ENCODE measurements around the gene ZNF587.

Gene ZNF587

GRCh38 chr19:57914531-57914930 is 64.9 kb downstream of the ZNF587 start:
- Histone ChIP-seq H2AK5ac (ENCODE audit: low read depth, low read length) (no peak overlapping the region), H3K79me1 (ENCODE audit: low read depth, low read length) (peaks cover 10% of the 10 kb centered on the region), H2BK120ac (ENCODE audit: low read depth, low read length) (no peak overlapping the region), H2AFZ (ENCODE audit: low read length) (no peak overlapping the region), H3K14ac (ENCODE audit: low read length) (no peak overlapping the region), H2BK15ac (ENCODE audit: low read length) (no peak overlapping the region), H3K27ac (replicated peaks; ENCODE audit: low read length) (no peak overlapping the region), H3K4ac (ENCODE audit: low read length) (no peak overlapping the region), H4K91ac (ENCODE audit: low read depth, low read length, poor library complexity) (no peak overlapping the region), H3K9me3 (replicated peaks in 1 of 2; ENCODE audit: control insufficient read depth in 2 of 2, insufficient read depth in 1 of 2, low read depth in 1 of 2, low read length in 2 of 2) (peaks cover 0 to 32% of the 10 kb centered on the region in 2 donors), H3K9ac (ENCODE audit: low read depth, low read length, poor library complexity) (no peak overlapping the region), H3K36me3 (replicated peaks in 1 of 2; ENCODE audit: control insufficient read depth in 2 of 2, insufficient read depth in 2 of 2, low read length in 2 of 2) (peaks cover 10 to 68% of the 10 kb centered on the region in 2 donors), H3K4me1 (ENCODE audit: control insufficient read depth in 2 of 2, insufficient read depth in 1 of 2, low read depth in 1 of 2, low read length in 2 of 2) (peaks cover 0 to 5% of the 10 kb centered on the region in 2 donors), H2BK5ac (ENCODE audit: low read length) (no peak overlapping the region), H3K18ac (ENCODE audit: low read length) (no peak overlapping the region), H3K27me3 (ENCODE audit: control insufficient read depth in 3 of 3, insufficient read depth in 3 of 3, low read depth in 1 of 3, low read length in 3 of 3) (no peaks in the 10 kb centered on the region), H3K4me2 (ENCODE audit: insufficient read depth, low read length, poor library complexity, severe bottlenecking) (no peak overlapping the region), H2BK12ac (ENCODE audit: low read length) (no peak overlapping the region), H4K8ac (ENCODE audit: low read depth, low read length) (no peak overlapping the region), H3K23ac (ENCODE audit: low read depth, low read length, poor library complexity) (no peak overlapping the region), H3K4me3 (ENCODE audit: low read length in 2 of 2) (no peak overlapping the region)
- DNase-seq (ENCODE audit: low spot score): no peak
- WGBS, 2 donors (ENCODE audit: extremely low coverage in 2 of 2, insufficient read length in 2 of 2, insufficient replicate concordance in 1 of 2): no CpG with 5 or more reads among the region's 3 CpGs

Measured in neuronal stem cell (in vitro differentiated cells).